ENCODE results near the gene GDPD3. TPM values are rescaled to one million over a fixed set of nuclear protein-coding genes. Genes with fewer than 3 reads are reported as not detected.
A peak's percentile ranks its signal among the peaks of the same experiment; 100 is the strongest.

Gene GDPD3
- total and polyA plus RNA-seq, 2 of the 13 experiments (the other 11 are each of a cell fraction or from before 2014, with no cell fraction given), result 18.7 to 20.6 TPM

DNA sequence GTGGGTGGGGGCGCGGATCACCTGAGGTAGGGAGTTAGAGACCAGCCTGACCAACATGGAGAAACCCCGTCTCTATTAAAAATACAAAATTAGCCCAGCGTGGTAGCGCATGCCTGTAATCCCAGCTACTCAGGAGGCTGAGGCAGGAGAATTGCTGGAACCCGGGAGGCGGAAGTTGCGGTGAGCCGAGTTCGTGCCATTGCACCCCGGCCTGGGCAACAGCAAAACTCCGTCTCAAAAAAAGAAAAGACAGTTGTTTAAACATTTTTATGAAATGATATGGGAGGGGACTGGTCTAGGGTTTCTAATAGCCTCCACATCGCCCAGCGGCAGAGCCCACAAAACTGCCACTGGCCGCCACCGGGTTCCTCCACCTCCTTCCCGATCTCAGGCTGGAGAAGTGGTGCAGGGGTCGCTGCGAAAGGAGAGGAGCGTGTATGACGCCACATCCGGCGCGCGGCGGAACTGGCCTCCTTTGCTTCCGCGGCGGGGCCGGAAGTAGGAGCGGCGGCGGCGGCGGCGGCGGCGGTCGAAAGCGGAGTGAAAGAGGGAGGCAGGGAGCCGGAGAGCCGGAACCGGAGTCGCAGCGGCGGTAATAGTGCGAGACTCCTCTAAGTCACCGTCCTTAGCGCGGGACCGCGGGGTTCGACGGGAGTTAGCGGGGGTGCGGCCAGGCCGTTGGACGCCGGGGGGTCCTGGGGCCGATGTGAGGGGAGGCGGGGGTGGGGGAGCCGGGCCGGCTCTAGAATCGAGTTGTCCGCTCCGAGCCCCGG is 37.6 kb downstream of the GDPD3 start, which contains the start of gene PPP4C (continued):
- TF ChIP-seq HOXA9 (CRISPR knock-in tag; IDR thresholded peaks at IDR 0.05; ENCODE audit: borderline replicate concordance), result 0 out of 2 replicates have a peak, but pooled peaks have one; percentile 48
- no peak for TF ChIP-seq BHLHE40 (IDR thresholded peaks at IDR 0.05; ENCODE audit: low read length)
- no peak; the same call in none of the 2 replicates for TF ChIP-seq TMF1 (CRISPR knock-in tag; IDR thresholded peaks at IDR 0.05; ENCODE audit: low read depth)
- TF ChIP-seq EP300 (IDR thresholded peaks at IDR 0.05; ENCODE audit: low read depth in 2 of 2, low read length in 2 of 2), result peak in 1 of 2 experiments; percentile 9; a peak in 1 of 4 replicates
- TF ChIP-seq EP300 (CRISPR knock-in tag; IDR thresholded peaks at IDR 0.05; ENCODE audit: borderline replicate concordance), result no peak
- TF ChIP-seq KMT2B (CRISPR knock-in tag; IDR thresholded peaks at IDR 0.05), result peak; percentile 93
- TF ChIP-seq HOXA3 (CRISPR knock-in tag; IDR thresholded peaks at IDR 0.05), result peak; percentile 98
- no peak for TF ChIP-seq FOXM1 (CRISPR knock-in tag; IDR thresholded peaks at IDR 0.05)
- TF ChIP-seq NR2C2 (CRISPR knock-in tag; IDR thresholded peaks at IDR 0.05; ENCODE audit: borderline replicate concordance), result peak; percentile 78
- no peak for TF ChIP-seq ZNF543 (CRISPR knock-in tag; IDR thresholded peaks at IDR 0.05)
- no peak for TF ChIP-seq ZNF17 (CRISPR knock-in tag; IDR thresholded peaks at IDR 0.05)
- peak; percentile 62; the same call in 1 of the 2 replicates for TF ChIP-seq GATA4 (IDR thresholded peaks at IDR 0.05; ENCODE audit: borderline replicate concordance, low read depth)
- no peak for TF ChIP-seq ZNF235 (CRISPR knock-in tag; IDR thresholded peaks at IDR 0.05; ENCODE audit: borderline replicate concordance)
- 0 out of 2 replicates have a peak, but pooled peaks have one; percentile 29 for TF ChIP-seq ZNF792 (CRISPR knock-in tag; IDR thresholded peaks at IDR 0.05)
- 0 out of 2 replicates have a peak, but pooled peaks have one; percentile 47 for TF ChIP-seq MED13 (CRISPR knock-in tag; IDR thresholded peaks at IDR 0.05)
- TF ChIP-seq, protein P1, sequence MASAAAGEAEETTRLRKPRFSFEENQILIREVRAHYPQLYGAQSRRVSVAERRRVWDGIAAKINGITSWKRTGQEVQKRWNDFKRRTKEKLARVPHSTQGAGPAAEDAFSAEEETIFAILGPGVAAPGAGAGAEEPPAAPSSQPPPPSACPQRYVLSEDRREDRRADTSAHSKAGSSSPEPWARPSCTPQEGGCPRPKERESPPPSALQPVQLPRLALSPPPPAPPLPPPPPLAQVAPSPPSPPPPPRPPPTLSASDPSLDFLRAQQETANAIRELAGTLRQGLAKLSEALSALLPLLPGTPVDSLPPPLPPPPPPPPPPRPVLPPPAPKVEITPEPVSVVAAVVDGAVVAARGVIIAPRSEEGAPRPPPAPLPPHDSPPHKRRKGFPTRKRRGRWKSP (CRISPR knock-in tag; IDR thresholded peaks at IDR 0.05), result peak; percentile 45
- no peak; the same call in 1 of the 2 replicates for TF ChIP-seq TP53 (CRISPR knock-in tag; conservative IDR thresholded peaks at IDR 0.05)
- TF ChIP-seq MEIS2 (CRISPR knock-in tag; IDR thresholded peaks at IDR 0.05), result peak; percentile 59
- TF ChIP-seq ATAD3A (CRISPR knock-in tag; IDR thresholded peaks at IDR 0.05), result no peak
- TF ChIP-seq PBX2 (CRISPR knock-in tag; IDR thresholded peaks at IDR 0.05), result no peak
- TF ChIP-seq STAT5B (CRISPR knock-in tag; IDR thresholded peaks at IDR 0.05), result no peak
- no peak for TF ChIP-seq HNF4A (CRISPR knock-in tag; IDR thresholded peaks at IDR 0.05)
- TF ChIP-seq, protein P2, sequence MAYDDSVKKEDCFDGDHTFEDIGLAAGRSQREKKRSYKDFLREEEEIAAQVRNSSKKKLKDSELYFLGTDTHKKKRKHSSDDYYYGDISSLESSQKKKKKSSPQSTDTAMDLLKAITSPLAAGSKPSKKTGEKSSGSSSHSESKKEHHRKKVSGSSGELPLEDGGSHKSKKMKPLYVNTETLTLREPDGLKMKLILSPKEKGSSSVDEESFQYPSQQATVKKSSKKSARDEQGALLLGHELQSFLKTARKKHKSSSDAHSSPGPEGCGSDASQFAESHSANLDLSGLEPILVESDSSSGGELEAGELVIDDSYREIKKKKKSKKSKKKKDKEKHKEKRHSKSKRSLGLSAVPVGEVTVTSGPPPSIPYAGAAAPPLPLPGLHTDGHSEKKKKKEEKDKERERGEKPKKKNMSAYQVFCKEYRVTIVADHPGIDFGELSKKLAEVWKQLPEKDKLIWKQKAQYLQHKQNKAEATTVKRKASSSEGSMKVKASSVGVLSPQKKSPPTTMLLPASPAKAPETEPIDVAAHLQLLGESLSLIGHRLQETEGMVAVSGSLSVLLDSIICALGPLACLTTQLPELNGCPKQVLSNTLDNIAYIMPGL (CRISPR knock-in tag; IDR thresholded peaks at IDR 0.05; ENCODE audit: borderline replicate concordance in 1 of 2, low read depth in 1 of 2), result peak; percentile 77 to 79
- TF ChIP-seq KLF12 (CRISPR knock-in tag; IDR thresholded peaks at IDR 0.05; ENCODE audit: borderline replicate concordance), result 0 out of 2 replicates have a peak, but pooled peaks have one; percentile 27
- TF ChIP-seq ZNF674 (CRISPR knock-in tag; IDR thresholded peaks at IDR 0.05; ENCODE audit: low read depth), result peak; percentile 85; the same call in 1 of the 2 replicates
- no peak for TF ChIP-seq ZMYM2 (CRISPR knock-in tag; IDR thresholded peaks at IDR 0.05)
- TF ChIP-seq KDM5B (CRISPR knock-in tag; IDR thresholded peaks at IDR 0.05; ENCODE audit: borderline replicate concordance), result peak; percentile 65
- TF ChIP-seq ZNF550 (CRISPR knock-in tag; IDR thresholded peaks at IDR 0.05; ENCODE audit: borderline replicate concordance), result no peak

Data from HepG2 (cell line).